OCI-LY1 (cell line): ENCODE measurements around the gene NKAIN2.

Source experiments
- CTCF ChIP-seq: fragments of 200-600 bp; sonication (generic), shearing (Covaris generic); IDR thresholded peaks from 2 replicates; pipeline ENCODE4 v1.5.1; 2017; ENCODE audit warnings: mild to moderate bottlenecking, antibody characterized with exemption, low read length, moderate library complexity, mixed read lengths
- EZH2 ChIP-seq: fragments of 200-600 bp; sonication (generic), shearing (Covaris generic); IDR thresholded peaks from 2 replicates; pipeline ENCODE4 v1.8.0; 2017; ENCODE audit warnings: borderline replicate concordance, mixed run types, mild to moderate bottlenecking, antibody characterized with exemption, low read length, moderate library complexity, mixed read lengths

GRCh38 chr6:124560873-124561567 lies 757.4 kb downstream of the NKAIN2 start:
- TF ChIP-seq CTCF: no peak
- no peak for TF ChIP-seq EZH2
